ENCODE data around the gene FAM151B. TPM values are rescaled to one million over a fixed set of nuclear protein-coding genes. Genes with fewer than 3 reads are reported as not detected.

The FAM151B gene
- total RNA-seq, 1 donor from 2014 or later = 0.06 TPM

GRCh38 chr5:80568251-80568650, 80.4 kb downstream of the FAM151B start:
- TF ChIP-seq, protein P1, sequence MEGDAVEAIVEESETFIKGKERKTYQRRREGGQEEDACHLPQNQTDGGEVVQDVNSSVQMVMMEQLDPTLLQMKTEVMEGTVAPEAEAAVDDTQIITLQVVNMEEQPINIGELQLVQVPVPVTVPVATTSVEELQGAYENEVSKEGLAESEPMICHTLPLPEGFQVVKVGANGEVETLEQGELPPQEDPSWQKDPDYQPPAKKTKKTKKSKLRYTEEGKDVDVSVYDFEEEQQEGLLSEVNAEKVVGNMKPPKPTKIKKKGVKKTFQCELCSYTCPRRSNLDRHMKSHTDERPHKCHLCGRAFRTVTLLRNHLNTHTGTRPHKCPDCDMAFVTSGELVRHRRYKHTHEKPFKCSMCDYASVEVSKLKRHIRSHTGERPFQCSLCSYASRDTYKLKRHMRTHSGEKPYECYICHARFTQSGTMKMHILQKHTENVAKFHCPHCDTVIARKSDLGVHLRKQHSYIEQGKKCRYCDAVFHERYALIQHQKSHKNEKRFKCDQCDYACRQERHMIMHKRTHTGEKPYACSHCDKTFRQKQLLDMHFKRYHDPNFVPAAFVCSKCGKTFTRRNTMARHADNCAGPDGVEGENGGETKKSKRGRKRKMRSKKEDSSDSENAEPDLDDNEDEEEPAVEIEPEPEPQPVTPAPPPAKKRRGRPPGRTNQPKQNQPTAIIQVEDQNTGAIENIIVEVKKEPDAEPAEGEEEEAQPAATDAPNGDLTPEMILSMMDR (conservative IDR thresholded peaks at IDR 0.05; ENCODE audit: low read depth, low read length) = no peak
- no peak overlapping the region for H3K4me3 ChIP-seq (ENCODE audit: low read depth, low read length)
- no peak for DNase-seq (ENCODE audit: low read depth)

DNA sequence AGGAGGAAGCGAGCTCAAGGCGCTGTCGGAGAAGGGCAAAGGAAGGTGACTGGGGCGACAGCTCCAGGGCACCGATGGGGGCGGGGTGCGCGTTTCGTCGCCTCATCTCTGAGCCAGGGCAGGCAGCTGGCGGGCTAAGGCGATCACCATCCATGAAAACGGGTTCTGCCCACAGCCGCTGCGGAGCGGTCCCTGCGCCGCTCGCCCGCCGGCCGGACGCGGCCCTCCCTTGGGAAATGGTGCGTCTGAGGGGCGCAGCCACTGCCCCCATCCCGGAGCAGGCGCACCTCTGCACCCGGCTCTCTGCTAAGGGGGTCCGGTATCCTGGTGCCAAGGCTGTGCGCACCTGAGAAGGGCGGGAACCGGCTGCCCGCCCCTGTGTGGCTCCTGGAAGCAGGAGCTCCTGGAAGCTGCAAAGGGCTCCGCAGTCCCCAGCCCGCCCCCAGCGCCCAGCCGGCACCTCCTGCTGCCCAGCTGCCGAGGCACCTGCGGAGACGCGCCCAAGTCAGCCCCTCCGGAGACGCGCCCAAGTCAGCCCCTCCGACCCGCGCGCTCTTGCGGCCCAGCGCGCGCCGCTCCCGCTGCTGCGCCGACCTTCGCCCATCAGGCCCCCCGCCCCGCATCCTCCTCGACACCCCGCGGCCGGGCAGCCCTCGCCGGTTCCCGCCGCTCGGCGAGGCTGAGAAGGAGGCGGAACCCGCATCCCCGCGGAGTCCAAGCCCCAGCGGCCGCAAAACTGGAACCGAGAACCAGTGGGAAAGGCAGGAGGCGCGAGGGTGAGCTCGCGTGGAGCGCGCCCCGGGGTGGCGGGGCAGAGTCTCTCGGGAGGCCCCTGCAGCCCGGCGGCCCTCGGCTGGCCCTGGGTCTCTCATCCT, 81.4 kb downstream of the FAM151B start:
- DNase-seq (ENCODE audit: low read depth) = no peak
- TF ChIP-seq, protein P1 (conservative IDR thresholded peaks at IDR 0.05; ENCODE audit: low read depth, low read length) = no peak
- peak overlapping the region; percentile 52 for H3K4me3 ChIP-seq (ENCODE audit: low read depth, low read length)

DNA sequence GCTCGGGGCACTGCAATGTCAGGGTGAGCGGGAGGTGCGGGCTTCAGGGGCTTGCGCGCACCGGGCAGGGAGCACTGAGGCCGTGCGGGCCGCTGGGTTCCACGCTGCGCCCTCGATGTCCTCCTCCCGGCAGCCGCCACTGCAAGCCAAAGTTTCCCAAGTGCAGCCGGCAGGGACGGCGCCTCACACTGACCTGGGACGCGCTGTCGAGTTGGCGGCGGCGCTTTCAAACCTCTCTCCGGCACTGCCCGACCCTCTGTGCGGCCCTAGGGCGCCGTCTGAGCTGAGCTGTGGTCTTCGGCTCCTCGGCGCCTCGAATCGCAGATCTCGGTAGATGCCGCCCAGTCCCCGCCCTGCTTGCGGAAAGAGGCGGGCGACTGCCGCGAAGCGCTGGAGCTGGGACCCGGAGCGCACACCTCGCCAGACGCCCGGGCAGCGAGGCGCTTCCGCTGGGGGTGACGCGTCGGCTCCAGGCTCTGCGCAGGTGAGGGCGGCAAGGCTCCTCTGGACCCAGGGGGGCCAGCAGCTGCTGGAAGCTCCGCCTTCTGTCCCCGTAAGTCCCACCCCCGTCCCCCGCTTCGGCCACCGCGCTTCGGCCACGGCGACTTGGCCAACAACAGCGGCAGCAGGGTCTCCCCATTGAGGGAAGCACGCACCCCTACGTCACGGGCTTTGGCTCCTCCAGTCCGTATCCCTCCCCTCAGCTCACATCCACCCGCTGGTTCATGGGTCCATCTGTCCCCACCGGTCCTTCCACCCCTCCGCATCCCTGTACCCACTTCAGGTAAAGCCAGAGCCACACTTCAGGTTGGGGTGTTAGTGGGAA, 82.3 kb downstream of the FAM151B start, which contains the start of gene ANKRD34B:
Gene ANKRD34B (minus strand): TSS at position 320 of the 826 bp plus-strand sequence. CDS start 10,261 bp downstream, outside the sequence.
- TF ChIP-seq, protein P1 (conservative IDR thresholded peaks at IDR 0.05; ENCODE audit: low read depth, low read length) = no peak
- peak within 1 kb of the TSS; percentile 52 for H3K4me3 ChIP-seq (ENCODE audit: low read depth, low read length)
- no peak for DNase-seq (ENCODE audit: low read depth)

GRCh38 chr5:80573062-80573461, 85.2 kb downstream of the FAM151B start:
- DNase-seq (ENCODE audit: low read depth) = no peak
- TF ChIP-seq, protein P1 (conservative IDR thresholded peaks at IDR 0.05; ENCODE audit: low read depth, low read length) = no peak
- no peak overlapping the region for H3K4me3 ChIP-seq (ENCODE audit: low read depth, low read length)

GRCh38 chr5:80576383-80576782, 88.5 kb downstream of the FAM151B start:
- TF ChIP-seq, protein P1 (conservative IDR thresholded peaks at IDR 0.05; ENCODE audit: low read depth, low read length) = no peak
- H3K4me3 ChIP-seq (ENCODE audit: low read depth, low read length) = no peak overlapping the region
- no peak for DNase-seq (ENCODE audit: low read depth)

GRCh38 chr5:80577707-80578106, 89.8 kb downstream of the FAM151B start:
- DNase-seq (ENCODE audit: low read depth) = no peak
- H3K4me3 ChIP-seq (ENCODE audit: low read depth, low read length) = no peak overlapping the region
- TF ChIP-seq, protein P1 (conservative IDR thresholded peaks at IDR 0.05; ENCODE audit: low read depth, low read length) = no peak
